ENCODE data around the gene LTBP1. TPM values are rescaled to one million over a fixed set of nuclear protein-coding genes. Genes with fewer than 3 reads are reported as not detected.

LTBP1 gene
- polyA plus RNA-seq, 3 donors: 74.7 to 90.0 (median 83.3) TPM

GRCh38 chr2:33287507-33288005 lies 340.8 kb downstream of the LTBP1 start:
- DNase-seq (ENCODE audit: low read depth in 3 of 3, low spot score in 2 of 3): no peak

- no peak for DNase-seq (ENCODE audit: low read depth in 3 of 3, low spot score in 2 of 3)
Measured at GRCh38 chr2:33288011-33288410, 341.3 kb downstream of the LTBP1 start.

- no peak for DNase-seq (ENCODE audit: low read depth in 3 of 3, low spot score in 2 of 3)
Measured at GRCh38 chr2:33289961-33290360, 343.2 kb downstream of the LTBP1 start.

- DNase-seq (ENCODE audit: low read depth in 3 of 3, low spot score in 2 of 3): peak in 2 of 3 donors; percentile 45 to 47
Measured at GRCh38 chr2:33291278-33292013, 344.7 kb downstream of the LTBP1 start.

GRCh38 chr2:33292063-33292462 lies 345.3 kb downstream of the LTBP1 start:
- DNase-seq (ENCODE audit: low read depth in 3 of 3, low spot score in 2 of 3): no peak

- no peak for DNase-seq (ENCODE audit: low read depth in 3 of 3, low spot score in 2 of 3)
Measured at GRCh38 chr2:33292981-33293595, 346.3 kb downstream of the LTBP1 start.

GRCh38 chr2:33298233-33298632 lies 351.5 kb downstream of the LTBP1 start:
- no peak for DNase-seq (ENCODE audit: low read depth in 3 of 3, low spot score in 2 of 3)

- DNase-seq (ENCODE audit: low read depth in 3 of 3, low spot score in 2 of 3): no peak
Measured at GRCh38 chr2:33301355-33301754, 354.6 kb downstream of the LTBP1 start.

GRCh38 chr2:33302348-33302747 lies 355.6 kb downstream of the LTBP1 start:
- DNase-seq (ENCODE audit: low read depth in 3 of 3, low spot score in 2 of 3): no peak

- DNase-seq (ENCODE audit: low read depth in 3 of 3, low spot score in 2 of 3): no peak
Measured at GRCh38 chr2:33304032-33304864, 357.5 kb downstream of the LTBP1 start.

- no peak for DNase-seq (ENCODE audit: low read depth in 3 of 3, low spot score in 2 of 3)
Measured at GRCh38 chr2:33307659-33308270, 361.0 kb downstream of the LTBP1 start.

- DNase-seq (ENCODE audit: low read depth in 3 of 3, low spot score in 2 of 3): no peak
Measured at GRCh38 chr2:33312355-33312754, 365.6 kb downstream of the LTBP1 start.

GRCh38 chr2:33313039-33313438 lies 366.3 kb downstream of the LTBP1 start:
- DNase-seq (ENCODE audit: low read depth in 3 of 3, low spot score in 2 of 3): no peak

- no peak for DNase-seq (ENCODE audit: low read depth in 3 of 3, low spot score in 2 of 3)
Measured at GRCh38 chr2:33314541-33314940, 367.8 kb downstream of the LTBP1 start.

- DNase-seq (ENCODE audit: low read depth in 3 of 3, low spot score in 2 of 3): no peak
Measured at GRCh38 chr2:33316328-33316727, 369.6 kb downstream of the LTBP1 start.

GRCh38 chr2:33317369-33318007 lies 370.7 kb downstream of the LTBP1 start:
- DNase-seq (ENCODE audit: low read depth in 3 of 3, low spot score in 2 of 3): no peak

GRCh38 chr2:33318456-33318855 lies 371.7 kb downstream of the LTBP1 start:
- DNase-seq (ENCODE audit: low read depth in 3 of 3, low spot score in 2 of 3): no peak

GRCh38 chr2:33320573-33320972 lies 373.8 kb downstream of the LTBP1 start:
- DNase-seq (ENCODE audit: low read depth in 3 of 3, low spot score in 2 of 3): no peak

- no peak for DNase-seq (ENCODE audit: low read depth in 3 of 3, low spot score in 2 of 3)
Measured at GRCh38 chr2:33321236-33321771, 374.6 kb downstream of the LTBP1 start.

GRCh38 chr2:33321876-33322483 lies 375.2 kb downstream of the LTBP1 start:
- DNase-seq (ENCODE audit: low read depth in 3 of 3, low spot score in 2 of 3): peak in 1 of 3 donors; percentile 18
